ENCODE data around the gene MATN1. TPM values are rescaled to one million over a fixed set of nuclear protein-coding genes. Genes with fewer than 3 reads are reported as not detected.

MATN1 gene
- total RNA-seq, 1 donor from 2014 or later: 0.49 TPM

- intact Hi-C loops (cut with DNase I): no loop called here
- peak overlapping the region; percentile 97 for H3K27ac ChIP-seq
- no peak for DNase-seq (ENCODE audit: extremely low spot score in 2 of 2)
- H3K27me3 ChIP-seq: no peaks in the 10 kb centered on the region
- H3K36me3 ChIP-seq: no peaks in the 10 kb centered on the region
- no peak for TF ChIP-seq POLR2A (IDR thresholded peaks at IDR 0.05)
- peaks cover 48% of the 10 kb centered on the region for H3K4me1 ChIP-seq
- H3K4me3 ChIP-seq: no peak overlapping the region
- H3K9me3 ChIP-seq: no peaks in the 10 kb centered on the region
Observed at GRCh38 chr1:30682396-30683275, 40.7 kb downstream of the MATN1 start.

- no peaks in the 10 kb centered on the region for H3K9me3 ChIP-seq
- peaks cover 48% of the 10 kb centered on the region for H3K4me1 ChIP-seq
- peak overlapping the region; percentile 97 for H3K27ac ChIP-seq
Observed at GRCh38 chr1:30681782-30682181, 41.6 kb downstream of the MATN1 start.

GRCh38 chr1:30680879-30681278 lies 42.5 kb downstream of the MATN1 start:
- Histone ChIP-seq H3K36me3 (no peaks in the 10 kb centered on the region), H3K27ac (peak overlapping the region; percentile 97), H3K4me3 (no peak overlapping the region), H3K27me3 (no peaks in the 10 kb centered on the region), H3K9me3 (no peaks in the 10 kb centered on the region), H3K4me1 (peaks cover 42% of the 10 kb centered on the region)
- intact Hi-C loops (cut with DNase I): loop anchor here (2.0 kb wide), 1 partner anchor 78 kb away; no protein-coding TSS in a partner anchor
- no peak for DNase-seq (ENCODE audit: extremely low spot score in 2 of 2)
- no peak for TF ChIP-seq POLR2AphosphoS5 (IDR thresholded peaks at IDR 0.05; ENCODE audit: insufficient read depth in 1 of 2, low read depth in 1 of 2)
- no peak for TF ChIP-seq POLR2A (IDR thresholded peaks at IDR 0.05)
- TF ChIP-seq CTCF (IDR thresholded peaks at IDR 0.05): no peak

More at GRCh38 chr1:30681782-30682181, 41.6 kb downstream of the MATN1 start:
- no peak overlapping the region for H3K4me3 ChIP-seq
- intact Hi-C loops (cut with DNase I): loop anchor here (2.0 kb wide), 1 partner anchor 77 kb away; no protein-coding TSS in a partner anchor
- H3K27me3 ChIP-seq: no peaks in the 10 kb centered on the region
- DNase-seq (ENCODE audit: extremely low spot score in 2 of 2): no peak
- H3K36me3 ChIP-seq: no peaks in the 10 kb centered on the region
- TF ChIP-seq POLR2A (IDR thresholded peaks at IDR 0.05) (no peak), CTCF (IDR thresholded peaks at IDR 0.05) (no peak)

- no peaks in the 10 kb centered on the region for H3K36me3 ChIP-seq
- no peaks in the 10 kb centered on the region for H3K27me3 ChIP-seq
- peak overlapping the region; percentile 97 for H3K27ac ChIP-seq
- H3K9me3 ChIP-seq: no peaks in the 10 kb centered on the region
- TF ChIP-seq CTCF (IDR thresholded peaks at IDR 0.05) (no peak), POLR2A (IDR thresholded peaks at IDR 0.05) (no peak), POLR2AphosphoS5 (IDR thresholded peaks at IDR 0.05; ENCODE audit: insufficient read depth in 1 of 2, low read depth in 1 of 2) (no peak)
- no peak for DNase-seq (ENCODE audit: extremely low spot score in 2 of 2)
- no peak overlapping the region for H3K4me3 ChIP-seq
- H3K4me1 ChIP-seq: peaks cover 38% of the 10 kb centered on the region
- intact Hi-C loops (cut with DNase I): loop anchor here (2.0 kb wide), 1 partner anchor 78 kb away; no protein-coding TSS in a partner anchor
Observed at GRCh38 chr1:30680429-30680828, 43.0 kb downstream of the MATN1 start.

GRCh38 chr1:30679976-30680305 lies 43.4 kb downstream of the MATN1 start:
- H3K9me3 ChIP-seq: no peaks in the 10 kb centered on the region
- intact Hi-C loops (cut with DNase I): loop anchor here (2.0 kb wide), 1 partner anchor 79 kb away; no protein-coding TSS in a partner anchor
- peaks cover 37% of the 10 kb centered on the region for H3K4me1 ChIP-seq
- no peaks in the 10 kb centered on the region for H3K27me3 ChIP-seq
- H3K4me3 ChIP-seq: no peak overlapping the region
- H3K36me3 ChIP-seq: no peaks in the 10 kb centered on the region
- peak overlapping the region; percentile 97 for H3K27ac ChIP-seq
- TF ChIP-seq POLR2A (IDR thresholded peaks at IDR 0.05): no peak
- DNase-seq (ENCODE audit: extremely low spot score in 2 of 2): no peak
